Thymus (tissue), 11 donors: ENCODE results near the gene CLPX. TPM values are rescaled to one million over a fixed set of nuclear protein-coding genes. Genes with fewer than 3 reads are reported as not detected.
"Not testable (repeated sequence)": the region's sequence is repeated elsewhere in the genome, so short reads cannot be mapped to it uniquely, and the experiment has no call there.

Experiments
- DNase-seq, 9 donors: peaks; one replicate each; pipeline ENCODE4 v3.0.0-alpha.2; 2013; ENCODE audit warnings: low spot score in 9 of 9, low read depth in 6 of 9, missing footprints in 1 of 9
- H3K27ac ChIP-seq, 2 donors: one replicate each; pipeline ENCODE4 v1.5.1; 2013; ENCODE audit warnings: control low read depth in 1 of 2, low read depth in 1 of 2, low read length in 1 of 2, mild to moderate bottlenecking in 1 of 2, moderate library complexity in 1 of 2
- H3K27me3 ChIP-seq, 2 donors: one replicate each; pipeline ENCODE4 v1.5.1; 2013; ENCODE audit warnings: low read length in 1 of 2; ENCODE audit not compliant: control insufficient read depth in 2 of 2, insufficient read depth in 1 of 2
- H3K36me3 ChIP-seq, 2 donors: one replicate each; pipeline ENCODE4 v1.5.1; 2013; ENCODE audit warnings: low read length in 1 of 2, mild to moderate bottlenecking in 1 of 2, moderate library complexity in 1 of 2; ENCODE audit not compliant: control insufficient read depth in 2 of 2, insufficient read depth in 2 of 2
- H3K4me1 ChIP-seq, 2 donors: one replicate each; pipeline ENCODE4 v1.5.1; 2013; ENCODE audit warnings: low read length in 2 of 2; ENCODE audit not compliant: control insufficient read depth in 2 of 2, insufficient read depth in 2 of 2
- H3K4me3 ChIP-seq, 2 donors: one replicate each; pipeline ENCODE4 v1.5.1; 2013; ENCODE audit warnings: low read length in 2 of 2, control low read depth in 1 of 2, mild to moderate bottlenecking in 1 of 2
- H3K9me3 ChIP-seq, 2 donors: one replicate each; pipeline ENCODE4 v1.5.1; 2013; ENCODE audit warnings: low read length in 1 of 2, mild to moderate bottlenecking in 1 of 2; ENCODE audit not compliant: control insufficient read depth in 2 of 2, insufficient read depth in 1 of 2
- WGBS: extraction: QIAGEN DNeasy Blood & Tissue Kit; methylation state at CpG from one replicate; pipeline ENCODE4 v1.1.7; 2013; 5-methylcytosine and 5-hydroxymethylcytosine counted together
- polyA plus RNA-seq: library from polyadenylated mRNA; stranded (reverse); fragments of 200-250 nt; gene quantifications from one replicate; pipeline ENCODE4 v1.2.3, GENCODE V29; 2013
- total RNA-seq: library from RNA; stranded (reverse); fragments of 120-200 nt; gene quantifications from one replicate; pipeline ENCODE4 v1.2.4, GENCODE V29; 2013
- donor health status: healthy.

Gene CLPX
- total and polyA plus RNA-seq, 2 donors: 23.5 to 42.0 TPM

DNA sequence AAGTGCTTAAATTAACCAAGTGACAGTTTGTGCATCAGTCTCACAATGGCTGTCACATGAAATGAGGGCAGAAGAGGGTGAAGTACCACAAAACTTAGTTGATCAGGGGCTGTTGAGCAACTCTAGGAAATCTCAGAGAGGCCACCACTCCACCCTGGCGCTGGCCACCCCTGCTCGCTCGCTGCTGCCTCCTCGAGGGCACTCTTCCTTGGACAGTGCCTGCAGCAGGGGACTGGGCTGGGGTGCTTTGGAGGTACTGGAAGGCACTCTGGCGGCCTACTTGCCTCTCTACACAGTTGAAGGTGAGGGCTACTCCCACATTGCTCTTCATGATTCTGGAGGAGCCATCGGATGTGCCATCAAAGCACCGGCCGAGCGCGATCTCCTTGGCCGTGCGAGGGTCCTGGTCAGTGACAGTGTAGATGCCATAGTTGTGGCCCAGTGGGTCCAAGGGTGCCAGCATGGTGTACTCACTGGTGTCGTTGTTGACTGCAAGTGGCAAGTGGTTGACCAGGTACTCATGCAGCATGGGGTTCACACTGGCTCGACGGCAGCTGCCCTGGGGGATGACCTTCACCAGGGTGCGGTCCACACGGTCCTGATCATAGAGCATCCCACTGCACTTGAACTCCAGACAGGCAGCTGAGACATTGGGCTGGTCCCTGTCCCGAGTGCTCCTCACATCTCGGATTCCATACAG is 11.6 kb upstream of the CLPX start:
- H3K27ac ChIP-seq: no peak overlapping the region
- H3K4me1 ChIP-seq: no peaks in the 10 kb centered on the region
- WGBS: 99% methylated on average over 19 of the region's 19 CpGs
- no peak overlapping the region for H3K4me3 ChIP-seq
- H3K27me3 ChIP-seq: no peaks in the 10 kb centered on the region
- no peaks in the 10 kb centered on the region for H3K9me3 ChIP-seq
- DNase-seq: no peak
- no peaks in the 10 kb centered on the region for H3K36me3 ChIP-seq

DNA sequence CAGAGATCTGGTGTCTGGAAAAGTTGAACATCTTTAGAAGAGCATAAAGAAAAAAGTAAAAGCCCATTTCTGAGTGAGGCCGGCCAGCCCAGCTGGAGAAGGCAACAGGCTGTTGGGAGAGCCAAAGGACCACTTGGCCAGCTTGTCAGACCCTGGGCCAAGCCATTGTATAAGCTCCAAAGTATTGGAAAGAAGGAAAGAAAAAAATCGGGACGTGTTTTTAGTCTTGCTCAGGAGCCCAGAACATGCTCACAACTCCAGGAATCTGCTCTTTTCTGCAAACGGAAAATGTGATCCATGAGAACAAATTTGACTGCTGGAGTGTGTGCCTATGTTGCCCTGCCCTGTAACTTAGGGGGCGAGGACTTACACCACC is 10.4 kb upstream of the CLPX start:
- H3K27me3 ChIP-seq: no peaks in the 10 kb centered on the region
- H3K4me1 ChIP-seq: no peaks in the 10 kb centered on the region
- H3K27ac ChIP-seq: no peak overlapping the region
- H3K4me3 ChIP-seq: no peak overlapping the region
- H3K9me3 ChIP-seq: no peaks in the 10 kb centered on the region
- 98% methylated on average over 5 of the region's 5 CpGs for WGBS
- no peaks in the 10 kb centered on the region for H3K36me3 ChIP-seq
- DNase-seq: no peak

DNA sequence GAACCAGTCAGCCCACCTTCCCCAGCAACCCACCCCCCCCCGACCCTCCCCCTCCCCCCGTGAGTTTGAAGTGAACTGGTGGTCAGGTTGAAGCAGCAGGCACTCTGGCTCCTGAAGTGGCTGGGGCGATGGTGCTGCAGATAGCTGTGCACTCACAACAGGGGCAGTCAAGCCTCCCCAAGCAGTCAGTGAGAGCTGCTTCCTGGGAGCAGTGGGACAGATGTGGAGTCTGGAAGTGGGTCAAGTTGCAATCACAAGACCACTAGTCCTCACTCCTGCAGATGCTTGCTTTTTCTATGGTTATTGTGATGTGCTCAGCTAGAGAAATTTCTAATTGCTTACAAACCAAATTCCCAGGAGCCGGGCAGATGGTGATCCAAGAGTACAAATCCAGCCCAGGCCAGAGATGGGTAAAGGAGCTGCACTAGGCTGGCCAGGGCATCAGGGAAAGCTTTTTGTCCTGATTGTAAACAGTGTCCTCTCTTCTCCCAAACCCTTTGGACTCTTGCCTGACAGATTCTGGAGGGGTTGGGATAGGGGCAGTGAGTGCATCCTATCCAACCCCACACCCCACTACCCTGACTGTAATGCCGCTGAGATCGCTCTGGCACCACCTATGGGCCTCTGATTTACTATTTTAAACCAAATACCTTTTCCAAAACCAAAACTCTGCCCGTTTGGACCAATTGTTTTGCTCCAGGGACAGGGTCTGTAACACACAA is 9.8 kb upstream of the CLPX start:
- WGBS: 90% methylated on average over 7 of the region's 7 CpGs
- H3K4me1 ChIP-seq: no peaks in the 10 kb centered on the region
- DNase-seq: no peak
- H3K27me3 ChIP-seq: no peaks in the 10 kb centered on the region
- H3K27ac ChIP-seq: no peak overlapping the region
- no peaks in the 10 kb centered on the region for H3K36me3 ChIP-seq
- H3K9me3 ChIP-seq: no peaks in the 10 kb centered on the region
- no peak overlapping the region for H3K4me3 ChIP-seq

DNA sequence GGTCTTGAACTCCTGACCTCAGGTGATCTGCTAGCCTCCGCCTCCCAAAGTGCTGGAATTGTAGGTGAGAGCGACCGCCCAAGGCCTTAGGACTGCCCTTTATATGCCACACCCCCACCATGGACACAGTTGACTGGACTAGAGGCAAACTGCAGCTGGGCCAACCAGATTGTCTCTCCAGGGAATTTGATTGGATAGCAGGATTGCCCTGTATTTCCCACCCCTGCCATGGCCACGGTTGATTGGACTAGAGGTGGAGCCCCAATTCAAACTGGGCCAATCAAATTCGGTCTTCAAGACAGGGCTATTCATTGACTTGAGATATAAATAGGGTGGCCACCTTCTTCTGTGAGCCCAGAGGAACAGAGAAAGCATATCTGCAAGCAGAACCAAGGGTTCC is 6.9 kb upstream of the CLPX start:
- Histone ChIP-seq H3K27me3 (no peaks in the 10 kb centered on the region), H3K4me3 (no peak overlapping the region), H3K9me3 (no peaks in the 10 kb centered on the region), H3K27ac (no peak overlapping the region), H3K36me3 (no peaks in the 10 kb centered on the region), H3K4me1 (no peaks in the 10 kb centered on the region)
- WGBS: 98% methylated on average over 5 of the region's 5 CpGs
- DNase-seq: no peak

GRCh38 chr15:65189102-65189740 is 4.1 kb upstream of the CLPX start:
- peaks cover 0 to 7% of the 10 kb centered on the region in 2 donors for H3K4me1 ChIP-seq
- peak in 3 of 9 donors; percentile 15 to 41 (median 26) for DNase-seq
- no peak overlapping the region for H3K4me3 ChIP-seq
- H3K27me3 ChIP-seq: no peaks in the 10 kb centered on the region
- H3K27ac ChIP-seq: no peak overlapping the region
- no peaks in the 10 kb centered on the region for H3K36me3 ChIP-seq
- no peaks in the 10 kb centered on the region for H3K9me3 ChIP-seq
- 33% methylated on average over 3 of the region's 3 CpGs for WGBS

DNA sequence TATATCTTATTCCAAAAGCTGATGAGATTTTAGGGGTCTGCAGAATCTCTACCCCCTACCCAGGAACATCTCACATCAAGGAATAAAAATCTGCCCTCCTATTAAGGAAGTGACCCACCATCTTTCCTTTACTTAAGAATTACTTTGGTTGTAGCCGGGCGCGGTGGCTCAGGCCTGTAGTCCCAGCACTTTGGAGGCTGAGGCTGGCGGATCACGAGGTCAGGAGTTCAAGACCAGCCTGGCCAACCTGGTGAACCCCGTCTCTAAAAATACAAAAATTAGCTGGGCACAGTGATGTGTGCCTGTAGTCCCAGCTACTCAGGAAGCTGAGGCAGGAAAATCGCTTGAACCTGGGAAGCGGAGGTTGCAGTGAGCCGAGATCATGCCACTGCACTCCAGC is 3.3 kb upstream of the CLPX start:
- not testable (repeated sequence) for H3K4me1 ChIP-seq, H3K36me3 ChIP-seq, DNase-seq, H3K4me3 ChIP-seq, H3K9me3 ChIP-seq, H3K27ac ChIP-seq, H3K27me3 ChIP-seq
- WGBS: 94% methylated on average over 9 of the region's 9 CpGs

- WGBS: under 1% methylated on average over 33 of the region's 33 CpGs
- Histone ChIP-seq H3K9me3 (no peaks in the 10 kb centered on the region), H3K4me1 (peaks cover 3 to 10% of the 10 kb centered on the region in 2 donors), H3K4me3 (peak overlapping the region; percentile 65 to 67), H3K27ac (peak overlapping the region; percentile 94 to 96), H3K27me3 (no peaks in the 10 kb centered on the region), H3K36me3 (no peaks in the 10 kb centered on the region)
- DNase-seq: peak in 7 of 9 donors; percentile 19 to 62 (median 31)
These were observed 756 bp downstream of the CLPX start for GRCh38 chr15:65184305-65184867.

DNA sequence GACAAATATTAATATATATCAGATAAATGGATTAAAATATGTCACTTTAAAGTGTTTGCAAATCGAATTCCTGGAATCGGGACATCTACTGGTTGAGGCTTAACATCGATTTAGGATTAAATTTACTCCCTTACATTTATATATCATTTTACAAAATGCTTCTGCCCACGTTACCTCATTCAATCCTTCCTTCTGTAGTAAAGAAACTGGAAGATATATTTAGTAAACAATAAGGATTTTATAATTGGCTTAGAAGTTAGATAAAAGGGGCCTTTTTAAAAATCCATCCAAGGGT is 1.3 kb downstream of the CLPX start:
- DNase-seq: peak in 1 of 9 donors; percentile 6
- no peaks in the 10 kb centered on the region for H3K27me3 ChIP-seq
- peak overlapping the region in 1 of 2 donors; percentile 94 for H3K27ac ChIP-seq
- H3K4me3 ChIP-seq: peak overlapping the region; percentile 65 to 67
- no peaks in the 10 kb centered on the region for H3K9me3 ChIP-seq
- H3K36me3 ChIP-seq: peaks cover 1 to 3% of the 10 kb centered on the region in 2 donors
- WGBS: 13% methylated on average over 4 of the region's 4 CpGs
- peaks cover 3 to 10% of the 10 kb centered on the region in 2 donors for H3K4me1 ChIP-seq

DNA sequence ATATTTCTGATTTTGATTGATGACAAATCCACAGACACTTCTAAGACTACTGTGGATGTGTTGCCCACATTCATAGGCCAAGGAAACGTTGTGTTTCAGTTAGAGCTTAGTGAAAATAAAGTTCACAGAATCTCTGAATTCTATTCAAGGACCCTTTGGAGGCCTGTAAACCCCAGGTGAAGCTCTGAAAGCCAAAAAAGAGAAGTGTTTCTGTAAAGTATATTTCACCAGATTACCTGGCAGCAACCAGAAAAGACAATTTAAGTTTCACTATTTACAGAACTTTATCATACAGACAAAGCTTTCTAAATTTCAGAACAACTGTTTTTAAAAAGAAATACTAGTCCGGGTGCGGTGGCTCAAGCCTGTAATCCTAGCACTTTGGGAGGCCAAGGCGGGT is 2.6 kb downstream of the CLPX start:
- Histone ChIP-seq H3K4me1 (peaks cover 3 to 10% of the 10 kb centered on the region in 2 donors), H3K9me3 (no peaks in the 10 kb centered on the region), H3K27me3 (no peaks in the 10 kb centered on the region), H3K27ac (no peak overlapping the region), H3K4me3 (no peak overlapping the region), H3K36me3 (peaks cover 11 to 14% of the 10 kb centered on the region in 2 donors)
- WGBS: 82% methylated on average over 4 of the region's 4 CpGs
- no peak for DNase-seq
